PC-3 (cell line): ENCODE data around the gene BBOX1.

Experiments used
- CTCF ChIP-seq: fragments of 300-600 bp; sonication (generic); conservative IDR thresholded peaks from 2 replicates; pipeline ENCODE4 v1.5.1; 2017; ENCODE audit warnings: antibody characterized with exemption, low read depth, mild to moderate bottlenecking, low read length
- EZH2phosphoT487 ChIP-seq: fragments of 300-600 bp; sonication (generic); IDR thresholded peaks from 2 replicates; pipeline ENCODE4 v1.6.1; 2018; ENCODE audit warnings: mild to moderate bottlenecking, antibody characterized with exemption, low read length, borderline replicate concordance

- TF ChIP-seq CTCF: no peak
- TF ChIP-seq EZH2phosphoT487: no peak
Observed at GRCh38 chr11:27075655-27076054, 35.0 kb downstream of the BBOX1 start.
